ENCODE data around the gene ANGPTL3. TPM values are rescaled to one million over a fixed set of nuclear protein-coding genes. Genes with fewer than 3 reads are reported as not detected.

ANGPTL3 gene
- total and polyA plus RNA-seq, 2 of the 8 experiments (the other 6 are each of a cell fraction or from before 2014, with no cell fraction given): not detected

GRCh38 chr1:62590970-62591368 lies 6.4 kb upstream of the ANGPTL3 start (continued):
- no peak for TF ChIP-seq HDAC6 (IDR thresholded peaks at IDR 0.05; ENCODE audit: low read depth, low read length)

Measured in H1 (cell line).